ENCODE results near the gene RBPMS2. TPM values are rescaled to one million over a fixed set of nuclear protein-coding genes. Genes with fewer than 3 reads are reported as not detected.

Gene RBPMS2
- polyA plus RNA-seq, 1 donor = 7.7 TPM

DNA sequence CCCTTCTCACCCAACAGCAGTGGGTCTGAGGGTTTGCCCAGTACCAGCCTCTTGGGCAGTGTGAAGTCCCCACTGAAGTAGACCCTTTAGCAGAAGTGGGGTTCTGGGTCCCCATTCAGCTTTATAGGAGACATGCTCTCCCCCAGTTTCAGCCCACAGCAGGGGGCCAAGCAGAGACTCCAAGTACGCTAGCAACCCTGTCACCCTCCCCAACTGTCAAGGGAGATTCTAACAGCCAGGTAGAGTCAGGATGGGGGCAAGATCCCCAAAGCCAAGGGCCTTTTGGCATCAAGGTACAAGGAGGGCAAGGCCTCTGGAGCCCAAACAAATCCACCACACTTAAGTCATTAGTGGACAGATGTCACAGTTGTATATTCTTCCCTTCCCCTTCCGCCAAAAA lies 1.8 kb downstream of the RBPMS2 start:
- Histone ChIP-seq H3K27me3 (ENCODE audit: control insufficient read depth, insufficient read depth, low read length) (peaks cover 39% of the 10 kb centered on the region), H3K27ac (ENCODE audit: low read length) (no peak overlapping the region), H3K4me1 (ENCODE audit: control insufficient read depth, insufficient read depth, low read length) (peaks cover 9% of the 10 kb centered on the region), H3K36me3 (ENCODE audit: control insufficient read depth, insufficient read depth, low read length) (no peaks in the 10 kb centered on the region), H3K9me3 (ENCODE audit: control insufficient read depth, low read depth, low read length) (peaks cover 4% of the 10 kb centered on the region), H3K4me3 (ENCODE audit: low read length) (no peak overlapping the region)
- DNase-seq = no peak
- no CpG with 5 or more reads among the region's 2 CpGs for WGBS (ENCODE audit: insufficient coverage, low lambda C conversion rate)

DNA sequence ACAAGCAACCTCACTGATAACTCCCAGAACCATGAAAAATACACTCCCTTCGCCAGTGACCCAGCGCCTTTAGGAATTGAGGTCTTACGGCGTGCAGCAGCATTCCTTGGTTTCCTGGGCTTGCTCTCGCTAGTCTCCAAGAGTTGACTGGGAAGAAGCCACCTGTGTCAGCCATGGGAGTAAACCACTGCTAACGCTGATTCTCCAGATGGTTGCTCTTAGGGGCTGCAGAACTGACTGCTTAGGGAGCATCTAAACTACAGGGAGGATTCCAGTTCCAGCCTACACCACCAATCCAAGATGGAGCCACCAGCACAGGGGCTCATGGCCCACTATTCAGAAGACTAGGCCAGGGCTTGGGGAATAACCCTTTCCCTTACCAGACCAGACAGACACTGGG lies 2.4 kb downstream of the RBPMS2 start:
- no CpG with 5 or more reads among the region's 6 CpGs for WGBS (ENCODE audit: insufficient coverage, low lambda C conversion rate)
- no peak for DNase-seq
- Histone ChIP-seq H3K27me3 (ENCODE audit: control insufficient read depth, insufficient read depth, low read length) (peaks cover 39% of the 10 kb centered on the region), H3K4me1 (ENCODE audit: control insufficient read depth, insufficient read depth, low read length) (peaks cover 9% of the 10 kb centered on the region), H3K9me3 (ENCODE audit: control insufficient read depth, low read depth, low read length) (peaks cover 4% of the 10 kb centered on the region), H3K4me3 (ENCODE audit: low read length) (no peak overlapping the region), H3K36me3 (ENCODE audit: control insufficient read depth, insufficient read depth, low read length) (no peaks in the 10 kb centered on the region), H3K27ac (ENCODE audit: low read length) (no peak overlapping the region)

- peaks cover 9% of the 10 kb centered on the region for H3K4me1 ChIP-seq (ENCODE audit: control insufficient read depth, insufficient read depth, low read length)
- H3K36me3 ChIP-seq (ENCODE audit: control insufficient read depth, insufficient read depth, low read length) = no peaks in the 10 kb centered on the region
- H3K27me3 ChIP-seq (ENCODE audit: control insufficient read depth, insufficient read depth, low read length) = peaks cover 39% of the 10 kb centered on the region
- no peak overlapping the region for H3K4me3 ChIP-seq (ENCODE audit: low read length)
- no peak for DNase-seq
- H3K9me3 ChIP-seq (ENCODE audit: control insufficient read depth, low read depth, low read length) = peaks cover 4% of the 10 kb centered on the region
- no CpG with 5 or more reads among the region's 3 CpGs for WGBS (ENCODE audit: insufficient coverage, low lambda C conversion rate)
- H3K27ac ChIP-seq (ENCODE audit: low read length) = no peak overlapping the region
Measured at GRCh38 chr15:64772488-64772887, 2.9 kb downstream of the RBPMS2 start.

GRCh38 chr15:64770626-64771025 lies 4.8 kb downstream of the RBPMS2 start:
- H3K27ac ChIP-seq (ENCODE audit: low read length) = no peak overlapping the region
- no peak for DNase-seq
- H3K4me1 ChIP-seq (ENCODE audit: control insufficient read depth, insufficient read depth, low read length) = no peaks in the 10 kb centered on the region
- H3K36me3 ChIP-seq (ENCODE audit: control insufficient read depth, insufficient read depth, low read length) = no peaks in the 10 kb centered on the region
- H3K9me3 ChIP-seq (ENCODE audit: control insufficient read depth, low read depth, low read length) = no peaks in the 10 kb centered on the region
- no peak overlapping the region for H3K4me3 ChIP-seq (ENCODE audit: low read length)
- H3K27me3 ChIP-seq (ENCODE audit: control insufficient read depth, insufficient read depth, low read length) = peaks cover 22% of the 10 kb centered on the region
- WGBS (ENCODE audit: insufficient coverage, low lambda C conversion rate) = no CpG with 5 or more reads among the region's 2 CpGs

DNA sequence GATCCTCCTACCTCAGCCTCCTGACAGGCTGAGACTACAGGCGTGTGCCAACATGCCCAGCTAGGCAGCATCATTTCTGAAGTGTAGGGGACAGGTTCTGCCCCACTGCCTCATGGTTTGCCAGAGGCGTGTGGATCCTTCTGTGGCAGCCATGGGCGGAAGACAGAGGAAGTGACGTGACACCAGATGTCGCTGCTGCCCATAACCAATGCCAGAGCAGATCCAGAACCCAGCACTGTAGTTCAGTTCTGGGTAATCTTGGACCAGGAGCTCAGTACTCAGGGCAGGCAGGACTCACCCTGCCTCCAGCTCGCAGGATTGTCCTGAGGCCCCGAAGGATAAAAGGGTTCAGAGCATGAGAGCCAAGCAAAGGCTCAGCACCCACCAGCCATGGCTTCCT lies 8.2 kb downstream of the RBPMS2 start:
- Histone ChIP-seq H3K9me3 (ENCODE audit: control insufficient read depth, low read depth, low read length) (no peaks in the 10 kb centered on the region), H3K36me3 (ENCODE audit: control insufficient read depth, insufficient read depth, low read length) (no peaks in the 10 kb centered on the region), H3K4me1 (ENCODE audit: control insufficient read depth, insufficient read depth, low read length) (no peaks in the 10 kb centered on the region), H3K27me3 (ENCODE audit: control insufficient read depth, insufficient read depth, low read length) (no peaks in the 10 kb centered on the region), H3K27ac (ENCODE audit: low read length) (no peak overlapping the region), H3K4me3 (ENCODE audit: low read length) (no peak overlapping the region)
- no peak for DNase-seq
- whole genome bisulfite sequencing (ENCODE audit: insufficient coverage, low lambda C conversion rate) = no CpG with 5 or more reads among the region's 7 CpGs

DNA sequence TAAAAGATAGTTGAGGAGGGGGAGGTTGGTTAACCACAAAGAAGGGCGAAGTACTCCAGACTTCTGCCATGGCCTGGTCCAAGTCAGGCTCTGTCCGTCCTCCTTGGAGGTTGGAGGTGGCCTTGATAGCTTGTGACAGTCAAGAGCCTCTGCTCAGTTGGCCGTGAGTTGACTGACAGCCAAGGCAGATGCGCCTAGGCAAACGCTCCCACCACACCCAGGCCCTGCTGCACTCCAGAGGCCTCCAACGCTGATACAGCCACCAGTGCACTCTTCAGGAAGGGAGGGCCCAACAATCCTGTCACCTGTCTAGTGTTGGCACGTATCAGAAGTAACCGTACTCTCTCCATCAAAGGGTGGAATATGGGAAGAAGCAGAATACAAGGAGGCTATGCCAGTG lies 9.3 kb downstream of the RBPMS2 start:
- DNase-seq = no peak
- WGBS (ENCODE audit: insufficient coverage, low lambda C conversion rate) = no CpG with 5 or more reads among the region's 8 CpGs
- H3K27me3 ChIP-seq (ENCODE audit: control insufficient read depth, insufficient read depth, low read length) = no peaks in the 10 kb centered on the region
- H3K36me3 ChIP-seq (ENCODE audit: control insufficient read depth, insufficient read depth, low read length) = no peaks in the 10 kb centered on the region
- no peaks in the 10 kb centered on the region for H3K9me3 ChIP-seq (ENCODE audit: control insufficient read depth, low read depth, low read length)
- no peaks in the 10 kb centered on the region for H3K4me1 ChIP-seq (ENCODE audit: control insufficient read depth, insufficient read depth, low read length)
- no peak overlapping the region for H3K27ac ChIP-seq (ENCODE audit: low read length)
- no peak overlapping the region for H3K4me3 ChIP-seq (ENCODE audit: low read length)

GRCh38 chr15:64763874-64764273 lies 11.5 kb downstream of the RBPMS2 start:
- Histone ChIP-seq H3K36me3 (ENCODE audit: control insufficient read depth, insufficient read depth, low read length) (no peaks in the 10 kb centered on the region), H3K27ac (ENCODE audit: low read length) (no peak overlapping the region), H3K9me3 (ENCODE audit: control insufficient read depth, low read depth, low read length) (no peaks in the 10 kb centered on the region), H3K27me3 (ENCODE audit: control insufficient read depth, insufficient read depth, low read length) (no peaks in the 10 kb centered on the region), H3K4me3 (ENCODE audit: low read length) (no peak overlapping the region), H3K4me1 (ENCODE audit: control insufficient read depth, insufficient read depth, low read length) (no peaks in the 10 kb centered on the region)
- DNase-seq = no peak
- WGBS (ENCODE audit: insufficient coverage, low lambda C conversion rate) = no CpG with 5 or more reads among the region's 4 CpGs

DNA sequence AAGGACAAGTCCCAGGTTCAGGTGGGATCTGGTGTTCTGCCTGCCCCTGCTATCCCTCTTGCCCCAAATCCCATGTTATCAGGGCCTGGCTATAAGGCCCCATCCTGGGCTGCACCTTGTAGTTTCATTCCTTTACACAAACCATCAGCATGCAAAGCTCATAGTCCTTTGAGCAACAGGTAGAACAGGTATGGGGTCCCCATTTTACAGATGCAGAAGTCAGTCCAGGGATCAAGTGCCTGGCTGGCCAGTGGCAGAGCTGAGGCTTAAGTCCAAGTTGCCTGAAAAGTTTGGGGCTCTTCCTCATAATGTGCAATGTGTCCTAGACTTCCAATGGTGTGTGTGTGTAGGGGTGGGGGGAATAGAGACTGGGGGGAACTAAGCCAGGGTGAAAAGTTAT lies 11.9 kb downstream of the RBPMS2 start:
- Histone ChIP-seq H3K27ac (ENCODE audit: low read length) (no peak overlapping the region), H3K4me1 (ENCODE audit: control insufficient read depth, insufficient read depth, low read length) (no peaks in the 10 kb centered on the region), H3K27me3 (ENCODE audit: control insufficient read depth, insufficient read depth, low read length) (no peaks in the 10 kb centered on the region), H3K36me3 (ENCODE audit: control insufficient read depth, insufficient read depth, low read length) (no peaks in the 10 kb centered on the region), H3K4me3 (ENCODE audit: low read length) (no peak overlapping the region), H3K9me3 (ENCODE audit: control insufficient read depth, low read depth, low read length) (no peaks in the 10 kb centered on the region)
- no peak for DNase-seq

DNA sequence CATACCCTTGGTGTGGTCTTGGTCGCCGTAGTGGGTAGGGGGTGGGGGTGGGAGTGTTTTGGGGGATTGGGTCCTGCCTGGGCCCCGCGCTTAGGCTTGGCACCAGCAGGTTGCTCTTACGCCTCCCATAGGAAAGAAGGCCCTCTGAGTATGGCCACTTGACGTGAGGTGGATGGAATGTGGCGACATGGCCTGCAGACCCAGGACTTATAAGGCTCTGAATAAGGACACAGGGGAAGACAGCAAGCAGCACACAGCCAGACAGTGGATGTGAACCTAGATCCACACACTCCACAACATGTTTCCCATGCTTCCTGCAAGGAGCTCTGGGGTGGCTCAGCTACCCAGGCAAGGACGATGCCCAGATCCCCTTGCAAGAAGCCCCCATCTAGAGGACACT lies 12.4 kb downstream of the RBPMS2 start:
- DNase-seq = no peak
- WGBS (ENCODE audit: insufficient coverage, low lambda C conversion rate) = no CpG with 5 or more reads among the region's 8 CpGs
- no peaks in the 10 kb centered on the region for H3K36me3 ChIP-seq (ENCODE audit: control insufficient read depth, insufficient read depth, low read length)
- no peak overlapping the region for H3K27ac ChIP-seq (ENCODE audit: low read length)
- H3K4me1 ChIP-seq (ENCODE audit: control insufficient read depth, insufficient read depth, low read length) = no peaks in the 10 kb centered on the region
- H3K4me3 ChIP-seq (ENCODE audit: low read length) = no peak overlapping the region
- H3K9me3 ChIP-seq (ENCODE audit: control insufficient read depth, low read depth, low read length) = no peaks in the 10 kb centered on the region
- H3K27me3 ChIP-seq (ENCODE audit: control insufficient read depth, insufficient read depth, low read length) = no peaks in the 10 kb centered on the region

- H3K9me3 ChIP-seq (ENCODE audit: control insufficient read depth, low read depth, low read length) = no peaks in the 10 kb centered on the region
- no peaks in the 10 kb centered on the region for H3K27me3 ChIP-seq (ENCODE audit: control insufficient read depth, insufficient read depth, low read length)
- no peaks in the 10 kb centered on the region for H3K4me1 ChIP-seq (ENCODE audit: control insufficient read depth, insufficient read depth, low read length)
- no peak for DNase-seq
- no CpG with 5 or more reads among the region's 8 CpGs for WGBS (ENCODE audit: insufficient coverage, low lambda C conversion rate)
- no peak overlapping the region for H3K4me3 ChIP-seq (ENCODE audit: low read length)
- H3K27ac ChIP-seq (ENCODE audit: low read length) = no peak overlapping the region
- H3K36me3 ChIP-seq (ENCODE audit: control insufficient read depth, insufficient read depth, low read length) = no peaks in the 10 kb centered on the region
Measured at GRCh38 chr15:64762546-64762945, 12.8 kb downstream of the RBPMS2 start.

DNA sequence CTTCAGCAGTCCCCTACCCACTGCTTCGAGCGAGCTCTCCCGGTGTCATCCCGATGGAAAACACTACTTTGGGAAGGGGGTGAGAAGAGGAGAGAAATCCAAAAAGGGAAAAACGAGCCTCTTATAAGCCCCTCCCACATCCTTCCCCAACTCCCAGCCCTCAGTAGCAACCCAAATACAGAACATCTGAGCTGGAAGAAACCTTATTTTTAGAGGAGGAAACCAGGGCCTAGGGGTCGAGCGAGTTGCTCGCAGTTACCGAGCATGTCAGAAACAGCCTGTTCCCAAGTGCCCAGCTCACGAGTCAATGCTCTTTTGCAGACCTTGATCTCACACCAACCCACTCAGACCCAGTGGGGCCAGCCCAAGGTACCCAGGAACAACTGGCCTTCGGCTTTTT lies 14.2 kb downstream of the RBPMS2 start:
- Histone ChIP-seq H3K4me1 (ENCODE audit: control insufficient read depth, insufficient read depth, low read length) (no peaks in the 10 kb centered on the region), H3K36me3 (ENCODE audit: control insufficient read depth, insufficient read depth, low read length) (no peaks in the 10 kb centered on the region), H3K27me3 (ENCODE audit: control insufficient read depth, insufficient read depth, low read length) (no peaks in the 10 kb centered on the region), H3K27ac (ENCODE audit: low read length) (no peak overlapping the region), H3K9me3 (ENCODE audit: control insufficient read depth, low read depth, low read length) (no peaks in the 10 kb centered on the region), H3K4me3 (ENCODE audit: low read length) (no peak overlapping the region)
- DNase-seq = no peak
- no CpG with 5 or more reads among the region's 11 CpGs for WGBS (ENCODE audit: insufficient coverage, low lambda C conversion rate)

Measured in large intestine (tissue), 3 donors.